Measurements from ENCODE around the gene GIMAP7.

- no peak for TF ChIP-seq CTCF (conservative IDR thresholded peaks at IDR 0.05; ENCODE audit: low read depth, low read length)
- TF ChIP-seq EZH2 (IDR thresholded peaks at IDR 0.05; ENCODE audit: borderline replicate concordance, low read depth, low read length, poor library complexity, severe bottlenecking): no peak
These were observed 42.0 kb downstream of the GIMAP7 start for GRCh38 chr7:150556521-150557138.
